Progenitor cell of endocrine pancreas (in vitro differentiated cells): ENCODE results near the gene PPIL6. TPM values are rescaled to one million over a fixed set of nuclear protein-coding genes. Genes with fewer than 3 reads are reported as not detected.

Experiments used
- DNase-seq: peaks from one replicate; pipeline ENCODE4 v3.0.0; 2021; ENCODE audit warnings: low spot score; ENCODE audit not compliant: unreplicated experiment
- H3K27ac Mint-ChIP-seq: 2 replicates; pipeline ENCODE4 v1.8.0; 2021; ENCODE audit warnings: mild to moderate bottlenecking, moderate library complexity, mixed read lengths
- H3K27me3 Mint-ChIP-seq: 2 replicates; pipeline ENCODE4 v1.8.0; 2021; ENCODE audit warnings: mixed read lengths
- H3K36me3 Mint-ChIP-seq: 2 replicates; pipeline ENCODE4 v1.8.0; 2022; ENCODE audit warnings: mixed read lengths; ENCODE audit not compliant: insufficient read depth
- H3K4me1 Mint-ChIP-seq: 2 replicates; pipeline ENCODE4 v1.8.0; 2021; ENCODE audit warnings: low read depth, mixed read lengths
- H3K4me3 Mint-ChIP-seq: 2 replicates; pipeline ENCODE4 v1.8.0; 2021; ENCODE audit warnings: low read depth, mild to moderate bottlenecking, moderate library complexity, mixed read lengths
- H3K9me3 Mint-ChIP-seq: 2 replicates; pipeline ENCODE4 v1.8.0; 2021; ENCODE audit warnings: low read depth, mixed read lengths
- total RNA-seq: library from RNA; stranded (reverse); gene quantifications from 2 replicates; pipeline ENCODE4 v1.2.1, GENCODE V29; 2021
- TF ChIP-seq, protein P1 (sequence below): fragments of 200-600 bp; sonication (generic); IDR thresholded peaks from one replicate; pipeline ENCODE4 v1.5.0; 2021; ENCODE audit warnings: antibody characterized with exemption, mild to moderate bottlenecking; ENCODE audit not compliant: unreplicated experiment

PPIL6 gene
- total RNA-seq, 1 donor from 2014 or later, result 7.9 TPM

DNA sequence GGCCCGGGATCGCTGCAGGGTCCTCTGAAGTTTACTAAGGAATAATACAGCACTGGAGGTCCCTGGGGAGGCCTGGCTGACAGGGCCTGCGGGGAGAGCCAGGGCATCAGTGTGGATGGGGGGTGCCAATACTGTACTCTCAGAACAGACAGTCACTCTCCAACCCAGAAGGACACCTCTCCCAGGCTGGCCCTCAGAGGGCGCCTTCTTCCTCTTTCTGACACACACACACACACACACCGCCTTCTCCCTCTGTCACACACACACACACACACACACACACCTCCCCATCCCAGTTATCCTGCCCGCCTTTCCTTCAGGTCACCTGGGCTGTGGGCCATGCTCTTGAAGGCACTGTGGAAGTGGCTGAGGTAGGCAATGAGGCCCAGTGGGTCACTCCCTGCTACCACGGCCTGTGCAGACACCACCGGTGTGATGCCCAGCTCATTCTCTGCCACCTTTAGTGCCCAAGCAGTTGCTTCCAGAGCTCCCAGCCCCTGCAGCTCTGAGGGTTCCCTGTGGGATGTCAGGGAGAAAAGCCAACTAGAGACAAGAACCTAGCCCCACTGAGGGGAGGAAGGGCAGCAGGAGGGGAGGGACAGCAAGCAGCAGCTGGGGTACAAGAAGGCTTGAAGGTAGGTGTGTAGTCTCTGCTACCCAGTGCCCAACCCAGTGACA is 7.6 kb upstream of the PPIL6 start:
- TF ChIP-seq, protein P1, sequence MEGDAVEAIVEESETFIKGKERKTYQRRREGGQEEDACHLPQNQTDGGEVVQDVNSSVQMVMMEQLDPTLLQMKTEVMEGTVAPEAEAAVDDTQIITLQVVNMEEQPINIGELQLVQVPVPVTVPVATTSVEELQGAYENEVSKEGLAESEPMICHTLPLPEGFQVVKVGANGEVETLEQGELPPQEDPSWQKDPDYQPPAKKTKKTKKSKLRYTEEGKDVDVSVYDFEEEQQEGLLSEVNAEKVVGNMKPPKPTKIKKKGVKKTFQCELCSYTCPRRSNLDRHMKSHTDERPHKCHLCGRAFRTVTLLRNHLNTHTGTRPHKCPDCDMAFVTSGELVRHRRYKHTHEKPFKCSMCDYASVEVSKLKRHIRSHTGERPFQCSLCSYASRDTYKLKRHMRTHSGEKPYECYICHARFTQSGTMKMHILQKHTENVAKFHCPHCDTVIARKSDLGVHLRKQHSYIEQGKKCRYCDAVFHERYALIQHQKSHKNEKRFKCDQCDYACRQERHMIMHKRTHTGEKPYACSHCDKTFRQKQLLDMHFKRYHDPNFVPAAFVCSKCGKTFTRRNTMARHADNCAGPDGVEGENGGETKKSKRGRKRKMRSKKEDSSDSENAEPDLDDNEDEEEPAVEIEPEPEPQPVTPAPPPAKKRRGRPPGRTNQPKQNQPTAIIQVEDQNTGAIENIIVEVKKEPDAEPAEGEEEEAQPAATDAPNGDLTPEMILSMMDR, result no peak
- Mint-ChIP-seq H3K27me3 (no peaks in the 10 kb centered on the region), H3K4me3 (no peak overlapping the region), H3K4me1 (no peaks in the 10 kb centered on the region), H3K27ac (no peak overlapping the region), H3K9me3 (no peaks in the 10 kb centered on the region), H3K36me3 (peaks cover 16% of the 10 kb centered on the region)
- DNase-seq, result no peak

DNA sequence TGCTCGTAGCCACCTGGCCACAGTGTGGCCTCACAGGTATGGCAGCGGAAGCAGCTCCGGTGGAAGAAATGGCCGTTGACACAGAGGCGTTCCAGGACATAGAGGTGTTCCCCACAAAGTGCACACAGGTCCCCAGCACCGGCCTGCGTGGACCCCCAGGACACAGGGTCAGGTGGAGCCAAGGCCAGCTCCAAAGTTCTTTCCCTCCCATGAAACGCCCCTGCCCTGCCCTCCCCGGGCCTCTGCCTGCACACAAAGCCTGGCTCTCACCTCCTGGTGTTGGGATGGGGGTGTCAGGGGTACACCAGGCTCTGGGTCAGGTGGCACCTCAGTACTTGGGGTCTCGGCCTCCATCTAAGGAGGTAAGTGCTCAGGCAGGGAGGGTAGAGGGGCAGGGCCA is 6.7 kb upstream of the PPIL6 start:
- Mint-ChIP-seq H3K4me1 (peaks cover 1% of the 10 kb centered on the region), H3K36me3 (peaks cover 13% of the 10 kb centered on the region), H3K27me3 (no peaks in the 10 kb centered on the region), H3K27ac (no peak overlapping the region), H3K9me3 (no peaks in the 10 kb centered on the region), H3K4me3 (no peak overlapping the region)
- TF ChIP-seq, protein P1, result no peak
- no peak for DNase-seq

DNA sequence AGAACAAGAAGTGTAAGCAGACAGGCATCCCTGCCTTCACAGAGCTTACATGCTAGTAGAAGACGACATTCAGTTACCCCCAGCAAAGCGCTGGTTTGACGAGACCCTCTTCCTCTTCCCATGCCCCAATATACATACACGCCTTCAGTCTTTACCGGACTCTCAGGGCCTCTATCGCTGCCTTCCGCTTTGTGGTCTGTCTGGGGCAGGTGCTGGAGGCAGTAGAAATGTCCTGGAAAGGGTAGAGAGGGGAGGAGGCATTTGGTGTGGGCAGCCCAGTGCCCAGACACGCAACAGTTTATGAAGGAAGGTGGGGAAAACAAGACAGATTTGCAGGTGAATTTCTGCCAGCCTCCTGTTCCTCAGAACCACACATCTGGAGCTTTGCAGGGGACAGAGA is 6.1 kb upstream of the PPIL6 start:
- peaks cover 10% of the 10 kb centered on the region for H3K36me3 Mint-ChIP-seq

DNA sequence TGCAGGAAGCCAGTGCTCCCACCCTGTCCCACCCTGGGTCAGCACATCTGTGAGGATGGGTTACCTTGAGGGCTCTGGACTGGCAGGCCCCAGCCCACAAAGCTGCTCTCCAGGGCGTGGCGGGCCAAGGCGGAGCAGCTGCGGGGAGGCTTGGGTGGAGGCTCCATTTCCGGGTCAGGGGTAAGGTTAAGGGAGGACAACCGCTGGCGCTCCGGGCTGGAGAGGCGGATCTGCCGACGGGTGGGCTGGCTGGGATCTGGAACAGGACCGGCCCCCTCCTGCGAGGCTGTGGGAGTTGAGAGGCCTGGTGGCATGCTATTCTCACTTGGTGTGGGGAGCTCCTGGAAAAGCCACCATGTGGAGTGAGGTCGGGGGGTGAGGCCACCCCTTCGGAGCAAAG is 5.6 kb upstream of the PPIL6 start:
- no peak overlapping the region for H3K4me3 Mint-ChIP-seq

More for the DNA sequence above, 6.1 kb upstream of the PPIL6 start:
- no peak for DNase-seq
- Mint-ChIP-seq H3K27me3 (no peaks in the 10 kb centered on the region), H3K4me1 (peaks cover 7% of the 10 kb centered on the region), H3K9me3 (no peaks in the 10 kb centered on the region), H3K27ac (no peak overlapping the region), H3K4me3 (no peak overlapping the region)
- TF ChIP-seq, protein P1, result no peak

DNA sequence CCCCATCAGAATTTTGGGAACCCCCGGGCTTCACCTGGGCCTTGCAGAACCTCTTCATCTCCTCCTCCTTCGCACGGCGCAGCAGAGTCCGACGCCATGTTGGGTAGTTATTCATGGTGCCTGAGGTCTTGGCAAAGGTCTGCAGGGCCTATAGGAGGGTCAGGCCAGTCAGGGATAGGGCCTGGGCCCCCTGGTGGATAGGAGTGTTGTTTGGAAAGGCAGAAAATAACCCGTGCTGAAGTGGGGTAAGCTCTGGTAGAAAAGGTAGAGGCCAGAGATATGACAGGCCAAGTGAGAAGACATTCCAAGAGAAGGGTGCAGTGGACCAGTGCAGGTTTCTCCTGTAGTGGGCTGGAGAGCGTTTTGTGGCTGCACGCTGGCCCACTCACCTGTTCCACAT is 5.0 kb upstream of the PPIL6 start:
- TF ChIP-seq, protein P1, result peak; percentile 18
- no peak for DNase-seq
- Mint-ChIP-seq H3K36me3 (peaks cover 10% of the 10 kb centered on the region), H3K27me3 (no peaks in the 10 kb centered on the region), H3K4me1 (peaks cover 10% of the 10 kb centered on the region), H3K27ac (no peak overlapping the region), H3K9me3 (no peaks in the 10 kb centered on the region), H3K4me3 (no peak overlapping the region)

More for the DNA sequence above, 5.6 kb upstream of the PPIL6 start:
- no peak for DNase-seq
- peaks cover 10% of the 10 kb centered on the region for H3K4me1 Mint-ChIP-seq
- H3K27me3 Mint-ChIP-seq, result no peaks in the 10 kb centered on the region
- no peak overlapping the region for H3K27ac Mint-ChIP-seq
- TF ChIP-seq, protein P1, result no peak
- H3K9me3 Mint-ChIP-seq, result no peaks in the 10 kb centered on the region
- H3K36me3 Mint-ChIP-seq, result peaks cover 10% of the 10 kb centered on the region
